Measurements from ENCODE around the gene SYT13. TPM values are rescaled to one million over a fixed set of nuclear protein-coding genes. Genes with fewer than 3 reads are reported as not detected.

SYT13 gene
- total and polyA plus RNA-seq, 10 of the 15 experiments (the other 5 are each of a cell fraction or from before 2014, with no cell fraction given), result not detected

- TF ChIP-seq FOXM1 (IDR thresholded peaks at IDR 0.05; ENCODE audit: low read depth, low read length) (no peak), BRCA1 (IDR thresholded peaks at IDR 0.05; ENCODE audit: low read depth, low read length) (no peak), FOS (IDR thresholded peaks at IDR 0.05; ENCODE audit: borderline replicate concordance, extremely low read depth, insufficient read length) (no peak), NFYB (IDR thresholded peaks at IDR 0.05; ENCODE audit: insufficient read depth, low read depth, low read length) (no peak), HDAC6 (IDR thresholded peaks at IDR 0.05; ENCODE audit: unreplicated experiment) (no peak)
These were observed 72.4 kb downstream of the SYT13 start (continued) for GRCh38 chr11:45213717-45214116.

- Histone ChIP-seq H3K27me3 (replicated peaks in 1 of 2; ENCODE audit: control insufficient read depth in 2 of 2, insufficient read depth in 2 of 2, low read length in 1 of 2) (no peaks in the 10 kb centered on the region), H3K79me2 (ENCODE audit: control insufficient read depth, insufficient read depth, low read length) (no peaks in the 10 kb centered on the region), H2AFZ (ENCODE audit: control insufficient read depth, low read depth, low read length) (no peak overlapping the region), H3K4me1 (ENCODE audit: control insufficient read depth, insufficient read depth, low read length) (peaks cover 4% of the 10 kb centered on the region), H3K27ac (ENCODE audit: control insufficient read depth, insufficient read depth) (no peak overlapping the region), H3K4me3 (no peak overlapping the region), H3K9me3 (replicated peaks; ENCODE audit: control insufficient read depth, insufficient read depth, low read length) (no peaks in the 10 kb centered on the region), H3K4me2 (ENCODE audit: control insufficient read depth, insufficient read depth) (no peak overlapping the region), H3K9ac (ENCODE audit: control insufficient read depth, insufficient read depth, low read length) (no peak overlapping the region), H4K20me1 (ENCODE audit: control insufficient read depth, insufficient read depth) (no peaks in the 10 kb centered on the region), H3K36me3 (ENCODE audit: control insufficient read depth in 2 of 2, insufficient read depth in 2 of 2, low read length in 1 of 2) (no peaks in the 10 kb centered on the region; a peak in 1 of 4 replicates)
- no TSS peak for BruUV-seq (replicated peaks)
- ChIA-PET CTCF (no interaction called here), RAD21 (ENCODE audit: unreplicated experiment) (no interaction called here), POLR2A (no interaction called here), SMC1A (ENCODE audit: uncharacterized antibody, unreplicated experiment) (no interaction called here)
- 61% methylated on average over 12 of the region's 12 CpGs for WGBS (ENCODE audit: insufficient coverage, insufficient replicate concordance, low lambda C conversion rate, missing lambda C conversion rate)
- DNase-seq (ENCODE audit: low read depth, low spot score) (no peak), FAIRE-seq (no peak), ATAC-seq (no peak)
- intact Hi-C loops (cut with micrococcal nuclease; ENCODE audit: unreplicated experiment) (no loop called here), in situ Hi-C loops (cut with MboI) (no loop called here)
- no peak for TF ChIP-seq EED (IDR thresholded peaks at IDR 0.05; ENCODE audit: low read depth)
- no peak for TF ChIP-seq FOXM1 (IDR thresholded peaks at IDR 0.05; ENCODE audit: low read depth, low read length)
- no peak for TF ChIP-seq NFXL1 (IDR thresholded peaks at IDR 0.05; ENCODE audit: borderline replicate concordance)
- TF ChIP-seq GATAD2B (conservative IDR thresholded peaks at IDR 0.05; ENCODE audit: low read depth), result no peak
- TF ChIP-seq WRNIP1 (IDR thresholded peaks at IDR 0.05; ENCODE audit: borderline replicate concordance, low read depth, low read length), result no peak
- TF ChIP-seq ZNF274 (IDR thresholded peaks at IDR 0.05; ENCODE audit: insufficient read depth, insufficient read length), result no peak
- TF ChIP-seq EGR1 (IDR thresholded peaks at IDR 0.05; ENCODE audit: borderline replicate concordance in 1 of 2, low read depth in 2 of 2, low read length in 2 of 2), result no peak
- TF ChIP-seq DPF2 (IDR thresholded peaks at IDR 0.05), result no peak
- no peak for TF ChIP-seq NR2F1 (conservative IDR thresholded peaks at IDR 0.05)
- no peak for TF ChIP-seq CHD1 (IDR thresholded peaks at IDR 0.05; ENCODE audit: low read depth, low read length)
- TF ChIP-seq RELA (IDR thresholded peaks at IDR 0.05; ENCODE audit: borderline replicate concordance, partially characterized antibody), result no peak
- no peak for TF ChIP-seq FOXK2 (IDR thresholded peaks at IDR 0.05)
- no peak for TF ChIP-seq ETV6 (conservative IDR thresholded peaks at IDR 0.05 in 1 of 2, IDR thresholded peaks at IDR 0.05 in 1 of 2; ENCODE audit: borderline replicate concordance in 1 of 2, low read depth in 1 of 2)
- TF ChIP-seq ZNF384 (IDR thresholded peaks at IDR 0.05; ENCODE audit: borderline replicate concordance, low read depth, low read length), result no peak
- TF ChIP-seq SMC3 (IDR thresholded peaks at IDR 0.05; ENCODE audit: borderline replicate concordance, low read length), result no peak
- TF ChIP-seq SPI1 (IDR thresholded peaks at IDR 0.05; ENCODE audit: borderline replicate concordance, insufficient read depth, low read depth, low read length), result no peak
- TF ChIP-seq ZNF592 (IDR thresholded peaks at IDR 0.05), result no peak
- TF ChIP-seq POLR2AphosphoS5 (IDR thresholded peaks at IDR 0.05; ENCODE audit: low read length), result no peak
- no peak for TF ChIP-seq SREBF1 (IDR thresholded peaks at IDR 0.05; ENCODE audit: low read length)
These were observed 72.8 kb downstream of the SYT13 start for GRCh38 chr11:45213316-45213665.

Data from GM12878 (cell line).